Panc1 (cell line): ENCODE data around the gene MYCBPAP. TPM values are rescaled to one million over a fixed set of nuclear protein-coding genes. Genes with fewer than 3 reads are reported as not detected.

Experiments used
- ATAC-seq: fragments of 200-7000 bp; cut with Tn5 transposase; 2 replicates; pipeline ENCODE4 v1.9.1; 2020; ENCODE audit warnings: mild to moderate bottlenecking, moderate library complexity
- BruUV-seq: library from RNA; stranded (reverse); fragments of 400-500 nt; replicated peaks from 2 replicates; lab custom pipeline; 2021; lab: Mats Ljungman, UMichigan
- CTCF ChIA-PET: fragments of 300-600 bp; sonication (Branson Sonifier 250); formaldehyde crosslinking; loops from one replicate; lab custom pipeline; 2022; ENCODE audit warnings: antibody characterized with exemption; lab: Charles Lee
- POLR2A ChIA-PET: fragments of 300-600 bp; sonication (Branson Sonifier 250); formaldehyde crosslinking; loops from one replicate; lab custom pipeline; 2022; ENCODE audit warnings: antibody characterized with exemption; lab: Charles Lee
- DNase-seq: peaks from one replicate; pipeline ENCODE4 v3.0.0-alpha.2; 2010; ENCODE audit warnings: low read depth, low spot score
- H3K27ac ChIP-seq: 2 replicates; pipeline ENCODE4 v1.5.1; 2011; ENCODE audit warnings: mild to moderate bottlenecking, low read length, inconsistent platforms
- H3K27me3 ChIP-seq: fragments of 200-500 bp; sonication (Bioruptor generic); 2 replicates; pipeline ENCODE4 v1.6.0; 2014; ENCODE audit warnings: low read length, inconsistent platforms; ENCODE audit not compliant: control insufficient read depth, insufficient read depth
- H3K36me3 ChIP-seq: fragments of 200-500 bp; sonication (Bioruptor generic); 2 replicates; pipeline ENCODE4 v1.5.1; 2014; ENCODE audit warnings: inconsistent platforms, mild to moderate bottlenecking, low read length, moderate library complexity; ENCODE audit not compliant: control insufficient read depth, insufficient read depth
- H3K4me1 ChIP-seq: 2 replicates; pipeline ENCODE4 v1.5.1; 2011; ENCODE audit warnings: inconsistent platforms, mild to moderate bottlenecking, low read length, moderate library complexity; ENCODE audit not compliant: control insufficient read depth, insufficient read depth
- H3K4me3 ChIP-seq, 2 experiments: 2 replicates each; pipeline ENCODE4 v1.5.1; 2011 to 2012; ENCODE audit warnings: low read depth in 2 of 2, low read length in 2 of 2, mild to moderate bottlenecking in 2 of 2, inconsistent platforms in 1 of 2, moderate library complexity in 1 of 2
- H3K9me3 ChIP-seq: fragments of 200-500 bp; sonication (Bioruptor generic); 2 replicates; pipeline ENCODE4 v1.5.1; 2014; ENCODE audit warnings: low read depth, mild to moderate bottlenecking, inconsistent platforms, low read length, moderate library complexity; ENCODE audit not compliant: control insufficient read depth, insufficient read depth
- POLR2AphosphoS5 ChIP-seq: IDR thresholded peaks from 2 replicates; pipeline ENCODE4 v1.6.1; 2012; ENCODE audit warnings: mild to moderate bottlenecking, low read depth, low read length, moderate library complexity
- SIN3A ChIP-seq: IDR thresholded peaks from 2 replicates; pipeline ENCODE4 v1.6.1; 2012; ENCODE audit warnings: low read depth, mild to moderate bottlenecking, low read length, moderate library complexity, borderline replicate concordance; ENCODE audit not compliant: insufficient read depth
- TCF7L2 ChIP-seq: IDR thresholded peaks from 2 replicates; pipeline ENCODE4 v1.6.1; 2011; ENCODE audit warnings: mild to moderate bottlenecking, low read depth, low read length, inconsistent platforms
- in situ Hi-C: cut with HindIII; loops from 2 replicates; pipeline ENCODE4 v1.10.0; 2016; ENCODE audit warnings: low sequenced_read_pairs, low pct_unique_long_range_greater_than_20kb
- intact Hi-C: fragments of 100-400 bp; cut with micrococcal nuclease; formaldehyde crosslinking; loops from one replicate; pipeline ENCODE4 v1.10.0; 2022; ENCODE audit not compliant: unreplicated experiment
- total RNA-seq: library from RNA; stranded (reverse); gene quantifications from one replicate; pipeline ENCODE4 v1.2.1, GENCODE V29; 2021; ENCODE audit not compliant: unreplicated experiment
- TF ChIP-seq, protein P1 (sequence below): fragments of 450-650 bp; IDR thresholded peaks from 2 replicates; pipeline ENCODE4 v1.5.1; 2017; ENCODE audit warnings: mild to moderate bottlenecking
- TF ChIP-seq, protein P2 (sequence below), 2 experiments: IDR thresholded peaks; 2 replicates each; pipeline ENCODE4 v1.6.1; 2011 to 2012; ENCODE audit warnings: low read depth in 2 of 2, control low read depth in 1 of 2, low read length in 1 of 2, mild to moderate bottlenecking in 1 of 2, moderate library complexity in 1 of 2; ENCODE audit not compliant: insufficient read depth in 1 of 2

MYCBPAP gene
- total RNA-seq, 1 experiment from 2014 or later, result 2.2 TPM

DNA sequence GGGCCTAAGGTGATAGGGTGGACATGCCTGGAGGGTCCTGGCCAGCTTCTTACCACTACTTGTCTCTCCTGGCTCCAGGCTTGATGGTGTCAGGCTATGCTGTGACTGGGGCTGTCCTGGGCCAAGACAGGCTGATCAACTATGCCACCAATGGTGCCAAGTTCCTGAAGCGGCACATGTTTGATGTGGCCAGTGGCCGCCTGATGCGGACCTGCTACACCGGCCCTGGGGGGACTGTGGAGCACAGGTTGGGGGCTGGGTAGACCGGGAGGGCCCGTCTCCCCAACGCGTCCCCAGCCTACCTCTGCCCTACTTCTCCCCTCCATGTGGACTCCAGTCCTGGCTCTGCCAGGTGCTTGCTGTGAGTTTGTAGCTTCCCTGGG, 43.2 kb downstream of the MYCBPAP start:
- Histone ChIP-seq H3K36me3 (no peaks in the 10 kb centered on the region), H3K27ac (no peak overlapping the region), H3K4me1 (peaks cover 12% of the 10 kb centered on the region), H3K9me3 (no peaks in the 10 kb centered on the region), H3K4me3 (no peak overlapping the region), H3K27me3 (no peaks in the 10 kb centered on the region)
- in situ Hi-C loops (no loop called here), intact Hi-C loops (loop anchor here (2.0 kb wide), 1 partner anchor 75 kb away; no protein-coding TSS in a partner anchor)
- ATAC-seq (no peak), DNase-seq (no peak)
- BruUV-seq, result no TSS peak
- ChIA-PET POLR2A (no interaction called here), CTCF (interaction anchor here (0.8 to 3.2 kb wide), 9 partner anchors 9 to 352 kb away, joined by 4 to 34 read pairs (median 7); partner anchors contain the start of gene CACNA1G)
- no peak for TF ChIP-seq SIN3A
- TF ChIP-seq, protein P1, sequence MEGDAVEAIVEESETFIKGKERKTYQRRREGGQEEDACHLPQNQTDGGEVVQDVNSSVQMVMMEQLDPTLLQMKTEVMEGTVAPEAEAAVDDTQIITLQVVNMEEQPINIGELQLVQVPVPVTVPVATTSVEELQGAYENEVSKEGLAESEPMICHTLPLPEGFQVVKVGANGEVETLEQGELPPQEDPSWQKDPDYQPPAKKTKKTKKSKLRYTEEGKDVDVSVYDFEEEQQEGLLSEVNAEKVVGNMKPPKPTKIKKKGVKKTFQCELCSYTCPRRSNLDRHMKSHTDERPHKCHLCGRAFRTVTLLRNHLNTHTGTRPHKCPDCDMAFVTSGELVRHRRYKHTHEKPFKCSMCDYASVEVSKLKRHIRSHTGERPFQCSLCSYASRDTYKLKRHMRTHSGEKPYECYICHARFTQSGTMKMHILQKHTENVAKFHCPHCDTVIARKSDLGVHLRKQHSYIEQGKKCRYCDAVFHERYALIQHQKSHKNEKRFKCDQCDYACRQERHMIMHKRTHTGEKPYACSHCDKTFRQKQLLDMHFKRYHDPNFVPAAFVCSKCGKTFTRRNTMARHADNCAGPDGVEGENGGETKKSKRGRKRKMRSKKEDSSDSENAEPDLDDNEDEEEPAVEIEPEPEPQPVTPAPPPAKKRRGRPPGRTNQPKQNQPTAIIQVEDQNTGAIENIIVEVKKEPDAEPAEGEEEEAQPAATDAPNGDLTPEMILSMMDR, result no peak
- TF ChIP-seq TCF7L2, result no peak
- TF ChIP-seq, protein P2, sequence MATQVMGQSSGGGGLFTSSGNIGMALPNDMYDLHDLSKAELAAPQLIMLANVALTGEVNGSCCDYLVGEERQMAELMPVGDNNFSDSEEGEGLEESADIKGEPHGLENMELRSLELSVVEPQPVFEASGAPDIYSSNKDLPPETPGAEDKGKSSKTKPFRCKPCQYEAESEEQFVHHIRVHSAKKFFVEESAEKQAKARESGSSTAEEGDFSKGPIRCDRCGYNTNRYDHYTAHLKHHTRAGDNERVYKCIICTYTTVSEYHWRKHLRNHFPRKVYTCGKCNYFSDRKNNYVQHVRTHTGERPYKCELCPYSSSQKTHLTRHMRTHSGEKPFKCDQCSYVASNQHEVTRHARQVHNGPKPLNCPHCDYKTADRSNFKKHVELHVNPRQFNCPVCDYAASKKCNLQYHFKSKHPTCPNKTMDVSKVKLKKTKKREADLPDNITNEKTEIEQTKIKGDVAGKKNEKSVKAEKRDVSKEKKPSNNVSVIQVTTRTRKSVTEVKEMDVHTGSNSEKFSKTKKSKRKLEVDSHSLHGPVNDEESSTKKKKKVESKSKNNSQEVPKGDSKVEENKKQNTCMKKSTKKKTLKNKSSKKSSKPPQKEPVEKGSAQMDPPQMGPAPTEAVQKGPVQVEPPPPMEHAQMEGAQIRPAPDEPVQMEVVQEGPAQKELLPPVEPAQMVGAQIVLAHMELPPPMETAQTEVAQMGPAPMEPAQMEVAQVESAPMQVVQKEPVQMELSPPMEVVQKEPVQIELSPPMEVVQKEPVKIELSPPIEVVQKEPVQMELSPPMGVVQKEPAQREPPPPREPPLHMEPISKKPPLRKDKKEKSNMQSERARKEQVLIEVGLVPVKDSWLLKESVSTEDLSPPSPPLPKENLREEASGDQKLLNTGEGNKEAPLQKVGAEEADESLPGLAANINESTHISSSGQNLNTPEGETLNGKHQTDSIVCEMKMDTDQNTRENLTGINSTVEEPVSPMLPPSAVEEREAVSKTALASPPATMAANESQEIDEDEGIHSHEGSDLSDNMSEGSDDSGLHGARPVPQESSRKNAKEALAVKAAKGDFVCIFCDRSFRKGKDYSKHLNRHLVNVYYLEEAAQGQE (IDR thresholded peaks at IDR 0.05; ENCODE audit: insufficient read depth in 1 of 2, low read depth in 2 of 2, low read length in 1 of 2), result no peak
- TF ChIP-seq POLR2AphosphoS5, result no peak

DNA sequence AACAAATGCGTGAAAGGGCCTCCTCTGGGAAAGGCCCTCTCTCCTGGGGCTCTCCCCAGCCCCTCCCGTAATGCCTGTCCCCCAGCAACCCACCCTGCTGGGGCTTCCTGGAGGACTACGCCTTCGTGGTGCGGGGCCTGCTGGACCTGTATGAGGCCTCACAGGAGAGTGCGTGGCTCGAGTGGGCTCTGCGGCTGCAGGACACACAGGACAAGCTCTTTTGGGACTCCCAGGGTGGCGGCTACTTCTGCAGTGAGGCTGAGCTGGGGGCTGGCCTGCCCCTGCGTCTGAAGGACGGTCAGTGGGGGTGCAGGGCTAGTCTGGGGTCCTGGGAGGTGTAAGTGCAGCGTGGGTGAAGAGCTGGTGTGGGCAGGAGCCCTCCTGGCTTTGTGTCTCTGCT, 43.6 kb downstream of the MYCBPAP start:
- Histone ChIP-seq H3K27ac (no peak overlapping the region), H3K4me1 (peaks cover 12% of the 10 kb centered on the region), H3K9me3 (no peaks in the 10 kb centered on the region), H3K4me3 (no peak overlapping the region), H3K36me3 (no peaks in the 10 kb centered on the region), H3K27me3 (no peaks in the 10 kb centered on the region)
- in situ Hi-C loops, result no loop called here
- ChIA-PET POLR2A (no interaction called here), CTCF (interaction anchor here (3.2 kb wide), 1 partner anchor 74 kb away, joined by 34 read pairs; no protein-coding TSS in a partner anchor)
- no TSS peak for BruUV-seq
- TF ChIP-seq POLR2AphosphoS5 (no peak), TCF7L2 (no peak), SIN3A (no peak)
- TF ChIP-seq, protein P1, result no peak
- TF ChIP-seq, protein P2 (IDR thresholded peaks at IDR 0.05; ENCODE audit: insufficient read depth in 1 of 2, low read depth in 2 of 2, low read length in 1 of 2), result no peak
- intact Hi-C loops, result loop anchor here (2.0 kb wide), 1 partner anchor 75 kb away; no protein-coding TSS in a partner anchor
- DNase-seq (no peak), ATAC-seq (no peak)
